Esophagus muscularis mucosa (tissue), 3 donors: Measurements from ENCODE around the gene CTXN3.

Experiments
- CTCF ChIP-seq, 3 experiments: fragments of 200-600 bp in 2 of 3; fragments of 450-650 bp in 1 of 3; sonication (generic) in 2 of 3; IDR thresholded peaks; one replicate each; pipeline ENCODE4 v1.5.1; 2017 to 2019; ENCODE audit warnings: antibody characterized with exemption in 3 of 3, mild to moderate bottlenecking in 2 of 3, moderate library complexity in 1 of 3
- POLR2A ChIP-seq: fragments of 450-650 bp; IDR thresholded peaks from one replicate; pipeline ENCODE4 v1.6.1; 2017; ENCODE audit warnings: antibody characterized with exemption, moderate library complexity, mild to moderate bottlenecking, low read depth
- POLR2AphosphoS5 ChIP-seq, 2 donors: sonication (generic); formaldehyde crosslinking; IDR thresholded peaks; one replicate each; pipeline ENCODE4 v1.6.1; 2017; ENCODE audit warnings: antibody characterized with exemption in 2 of 2

- no peak for TF ChIP-seq POLR2A
- TF ChIP-seq CTCF (IDR thresholded peaks at IDR 0.05) = no peak
- no peak for TF ChIP-seq POLR2AphosphoS5 (IDR thresholded peaks at IDR 0.05)
Observed at GRCh38 chr5:127609957-127610356, 38.9 kb upstream of the CTXN3 start.
